ENCODE measurements around the gene UBE2J2. TPM values are rescaled to one million over a fixed set of nuclear protein-coding genes. Genes with fewer than 3 reads are reported as not detected.

UBE2J2 gene
- total and polyA plus RNA-seq, 4 donors, result 21.0 to 30.4 (median 25.8) TPM

- Histone ChIP-seq H3K9ac (ENCODE audit: low read depth in 1 of 2, low read length in 2 of 2) (no peak overlapping the region), H3K4me1 (ENCODE audit: control insufficient read depth in 4 of 4, insufficient read depth in 4 of 4, low read length in 3 of 4) (peaks cover 7 to 36% (median 25%) of the 10 kb centered on the region in 4 donors), H3K4me3 (ENCODE audit: low read depth in 1 of 3, low read length in 3 of 3) (no peak overlapping the region), H3K27me3 (ENCODE audit: control insufficient read depth in 4 of 4, insufficient read depth in 4 of 4, low read length in 3 of 4) (no peaks in the 10 kb centered on the region), H3K27ac (ENCODE audit: low read depth in 1 of 2, low read length in 2 of 2) (no peak overlapping the region), H3K9me3 (ENCODE audit: control insufficient read depth in 4 of 4, low read length in 3 of 4) (no peaks in the 10 kb centered on the region), H3K36me3 (ENCODE audit: control insufficient read depth in 4 of 4, insufficient read depth in 3 of 4, low read depth in 1 of 4, low read length in 3 of 4) (peaks cover 0 to 7% (median 4%) of the 10 kb centered on the region in 4 donors)
- no peak for TF ChIP-seq HNF4G (IDR thresholded peaks at IDR 0.05)
- DNase-seq (ENCODE audit: low spot score), result no peak
- WGBS, result 98% methylated on average over 8 of the region's 8 CpGs
These were observed 47.8 kb upstream of the UBE2J2 start for GRCh38 chr1:1321477-1321876.

- Histone ChIP-seq H3K4me1 (ENCODE audit: control insufficient read depth in 4 of 4, insufficient read depth in 4 of 4, low read length in 3 of 4) (peaks cover 6 to 29% (median 19%) of the 10 kb centered on the region in 4 donors), H3K27ac (ENCODE audit: low read depth in 1 of 2, low read length in 2 of 2) (no peak overlapping the region), H3K36me3 (ENCODE audit: control insufficient read depth in 4 of 4, insufficient read depth in 3 of 4, low read depth in 1 of 4, low read length in 3 of 4) (peaks cover 2 to 7% (median 3%) of the 10 kb centered on the region in 4 donors), H3K9ac (ENCODE audit: low read depth in 1 of 2, low read length in 2 of 2) (no peak overlapping the region), H3K27me3 (ENCODE audit: control insufficient read depth in 4 of 4, insufficient read depth in 4 of 4, low read length in 3 of 4) (no peaks in the 10 kb centered on the region), H3K9me3 (ENCODE audit: control insufficient read depth in 4 of 4, low read length in 3 of 4) (no peaks in the 10 kb centered on the region), H3K4me3 (ENCODE audit: low read depth in 1 of 3, low read length in 3 of 3) (no peak overlapping the region)
- WGBS, result 90% methylated on average over 23 of the region's 23 CpGs
- TF ChIP-seq ZBTB33 (IDR thresholded peaks at IDR 0.05) (no peak), REST (IDR thresholded peaks at IDR 0.05) (no peak), HNF4G (IDR thresholded peaks at IDR 0.05) (no peak), YY1 (IDR thresholded peaks at IDR 0.05) (no peak), CTCF (IDR thresholded peaks at IDR 0.05; ENCODE audit: low read depth, low read length, missing input control) (no peak), JUND (IDR thresholded peaks at IDR 0.05) (no peak), RAD21 (IDR thresholded peaks at IDR 0.05) (no peak), FOXA1 (IDR thresholded peaks at IDR 0.05) (no peak), MAX (IDR thresholded peaks at IDR 0.05) (no peak), HNF4A (conservative IDR thresholded peaks at IDR 0.05) (no peak), ATF3 (IDR thresholded peaks at IDR 0.05) (no peak), RXRA (IDR thresholded peaks at IDR 0.05) (no peak), EGR1 (IDR thresholded peaks at IDR 0.05; ENCODE audit: low read depth in 2 of 2) (no peak)
- DNase-seq (ENCODE audit: low spot score), result no peak
These were observed 47.2 kb upstream of the UBE2J2 start for GRCh38 chr1:1320666-1321448.
